LNCaP clone FGC (cell line): ENCODE results near the gene PRELP.

Experiments used
- DNase-seq: peaks from one replicate; pipeline ENCODE4 v3.0.0-alpha.2; 2011; ENCODE audit warnings: low read depth
- H3K4me3 ChIP-seq: 2 replicates; pipeline ENCODE4 v1.5.1; 2011; ENCODE audit warnings: mild to moderate bottlenecking, low read depth, low read length, control low read depth
- CTCF ChIP-seq: IDR thresholded peaks from 2 replicates; pipeline ENCODE4 v1.5.1; 2012; ENCODE audit warnings: mild to moderate bottlenecking; ENCODE audit not compliant: control insufficient read depth, insufficient read depth; ENCODE audit errors: extremely low read depth

PRELP gene

GRCh38 chr1:203475012-203475981 is at the start of gene PRELP:
Gene PRELP, plus strand, starts transcription at chr1:203475806. Its CDS starts 7,379 bp downstream, at chr1:203483185.
- peak; percentile 6; the same call in 1 of the 2 replicates for TF ChIP-seq CTCF
- no peak for DNase-seq
- no peak within 1 kb of the TSS for H3K4me3 ChIP-seq

GRCh38 chr1:203426366-203426765 is 49.2 kb upstream of the PRELP start:
- DNase-seq: no peak
- no peak for TF ChIP-seq CTCF
- H3K4me3 ChIP-seq: no peak overlapping the region

- no peak for TF ChIP-seq CTCF
- H3K4me3 ChIP-seq: no peak overlapping the region
- DNase-seq: no peak
Observed at GRCh38 chr1:203426870-203427269, 48.7 kb upstream of the PRELP start.

GRCh38 chr1:203427451-203427850 is 48.2 kb upstream of the PRELP start:
- H3K4me3 ChIP-seq: no peak overlapping the region
- TF ChIP-seq CTCF: no peak
- no peak for DNase-seq

GRCh38 chr1:203428981-203429599 is 46.5 kb upstream of the PRELP start:
- H3K4me3 ChIP-seq: no peak overlapping the region
- no peak for TF ChIP-seq CTCF
- peak; percentile 45 for DNase-seq

GRCh38 chr1:203435615-203436014 is 40.0 kb upstream of the PRELP start:
- DNase-seq: no peak
- no peak for TF ChIP-seq CTCF
- no peak overlapping the region for H3K4me3 ChIP-seq
